AG04449 (cell line): ENCODE data around the gene SLC44A4.

Experiments
- CTCF ChIA-PET: fragments of 350-600 bp; formaldehyde crosslinking; extraction: SDS; loops from one replicate; lab custom pipeline; 2021; ENCODE audit warnings: antibody characterized with exemption; lab: Yijun Ruan, JAX
- POLR2A ChIA-PET: fragments of 400-600, 350-600 bp; formaldehyde crosslinking; extraction: SDS; loops from one replicate; lab custom pipeline; 2020; ENCODE audit warnings: antibody characterized with exemption, inconsistent platforms; lab: Yijun Ruan, JAX
- DNase-seq: peaks from one replicate; pipeline ENCODE4 v3.0.0-alpha.2; 2010; ENCODE audit warnings: low read depth, low spot score
- H3K4me3 ChIP-seq: 2 replicates; pipeline ENCODE4 v1.5.1; 2011; ENCODE audit warnings: low read depth, mild to moderate bottlenecking, control low read depth, low read length
- CTCF ChIP-seq: IDR thresholded peaks from one replicate; pipeline ENCODE4 v1.5.1; 2011; ENCODE audit warnings: mild to moderate bottlenecking, moderate library complexity, low read length, control low read depth, inconsistent platforms; ENCODE audit not compliant: insufficient read depth; ENCODE audit errors: missing control alignments

SLC44A4 gene

GRCh38 chr6:31889331-31889972 is 10.7 kb upstream of the SLC44A4 start:
- POLR2A ChIA-PET, result no interaction called here
- no peak for TF ChIP-seq CTCF
- CTCF ChIA-PET, result interaction anchor here (0.6 to 4.8 kb wide), 17 partner anchors 8 to 211 kb away, joined by 3 to 44 read pairs (median 5); partner anchors contain the start of genes EHMT2 and LY6G5C
- H3K4me3 ChIP-seq, result no peak overlapping the region
- DNase-seq, result no peak

- no peak overlapping the region for H3K4me3 ChIP-seq
- no peak for DNase-seq
- ChIA-PET POLR2A (no interaction called here), CTCF (interaction anchor here (0.8 to 4.8 kb wide), 17 partner anchors 8 to 225 kb away, joined by 3 to 44 read pairs (median 7); partner anchors contain the start of genes EHMT2, LSM2 and LY6G5C)
- peak; percentile 83 for TF ChIP-seq CTCF
Observed at GRCh38 chr6:31888276-31889258, 9.8 kb upstream of the SLC44A4 start.

GRCh38 chr6:31887173-31888007 is 8.6 kb upstream of the SLC44A4 start:
- TF ChIP-seq CTCF, result no peak
- no peak overlapping the region for H3K4me3 ChIP-seq
- POLR2A ChIA-PET, result no interaction called here
- CTCF ChIA-PET, result interaction anchor here (1.1 to 4.8 kb wide), 9 partner anchors 9 to 207 kb away, joined by 3 to 44 read pairs (median 9); partner anchors contain the start of genes EHMT2, LSM2 and LY6G5C
- no peak for DNase-seq

DNA sequence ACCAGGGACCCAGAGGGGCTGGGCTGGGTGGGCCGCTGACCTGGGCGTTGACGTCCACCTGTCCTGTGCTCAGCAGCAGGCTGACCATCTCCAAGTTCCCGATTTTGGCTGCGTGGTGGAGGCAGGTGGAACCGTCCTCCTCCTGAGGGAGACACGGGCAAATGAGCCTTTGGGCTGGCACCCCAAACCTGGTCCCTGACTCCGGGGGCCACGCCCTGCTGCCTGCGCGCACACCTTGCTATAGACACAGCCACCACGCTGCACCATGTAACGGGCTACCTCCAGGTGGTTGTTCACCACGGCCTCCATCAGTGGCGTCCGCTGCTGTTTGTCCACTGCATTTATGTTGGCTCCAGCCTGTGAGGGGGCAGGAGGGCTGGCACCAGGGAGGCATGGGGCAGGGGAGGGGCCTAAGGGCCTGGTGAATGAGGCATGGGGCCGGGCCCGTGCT is 7.8 kb upstream of the SLC44A4 start:
- no peak overlapping the region for H3K4me3 ChIP-seq
- TF ChIP-seq CTCF, result no peak
- CTCF ChIA-PET, result interaction anchor here (1.8 to 4.8 kb wide), 3 partner anchors 10 to 65 kb away, joined by 9 to 44 read pairs (median 26); no protein-coding TSS in a partner anchor
- POLR2A ChIA-PET, result no interaction called here
- DNase-seq, result no peak

GRCh38 chr6:31884528-31885035 is 5.8 kb upstream of the SLC44A4 start:
- ChIA-PET POLR2A (no interaction called here), CTCF (interaction anchor here (1.2 to 2.4 kb wide), 4 partner anchors 9 to 68 kb away, joined by 4 to 10 read pairs (median 6); no protein-coding TSS in a partner anchor)
- TF ChIP-seq CTCF, result no peak
- H3K4me3 ChIP-seq, result no peak overlapping the region
- DNase-seq, result no peak
